K562 (cell line): ENCODE measurements around the gene SLC26A2. TPM values are rescaled to one million over a fixed set of nuclear protein-coding genes. Genes with fewer than 3 reads are reported as not detected.

Experiments
- ATAC-seq: fragments of 200-7000 bp; cut with Tn5 transposase; 3 replicates; pipeline ENCODE4 v1.9.1; 2020; ENCODE audit warnings: moderate library complexity
- Bru-seq: library from RNA; stranded (reverse); fragments of 400-500 nt; gene quantifications from one replicate; lab custom pipeline; 2021; lab: Mats Ljungman, UMichigan
- BruChase-seq, 2 experiments: library from RNA; stranded (reverse); fragments of 400-500 nt; gene quantifications; one replicate each; lab custom pipeline; 2021; lab: Mats Ljungman, UMichigan
- BruUV-seq: library from RNA; stranded (reverse); fragments of 400-500 nt; replicated peaks from 2 replicates; lab custom pipeline; 2021; lab: Mats Ljungman, UMichigan
- CTCF ChIA-PET: fragments of 300-600 bp; formaldehyde crosslinking; extraction: SDS; loops from one replicate; lab custom pipeline; 2021; ENCODE audit warnings: low intra/inter-chr PET ratio; lab: Yijun Ruan, JAX
- POLR2A ChIA-PET: fragments of 300-600, 350-650 bp; sonication (Branson Sonifier 250); formaldehyde crosslinking; extraction: SDS; loops from one replicate; lab custom pipeline; 2021; ENCODE audit warnings: antibody characterized with exemption, inconsistent platforms; lab: Yijun Ruan, JAX
- DNase-seq, 4 experiments: peaks; one replicate each; pipeline versions ENCODE4 v3.0.0 to v3.0.0-alpha.2; 2011 to 2018; ENCODE audit warnings: low spot score in 3 of 4, mixed read lengths in 3 of 4; ENCODE audit errors: extremely low read depth in 1 of 4
- FAIRE-seq: peaks from 2 replicates; lab custom pipeline; 2011; peaks lifted over from hg19 to GRCh38; lab: Jason Lieb, UNC
- H2AFZ ChIP-seq: 2 replicates; pipeline ENCODE4 v1.6.0; 2011; ENCODE audit warnings: low read depth, low read length, control low read depth, inconsistent platforms
- H3K27ac ChIP-seq: fragments of 200-600 bp; 3 replicates; pipeline ENCODE4 v1.8.0; 2011; ENCODE audit warnings: low read depth, mild to moderate bottlenecking, control low read depth, inconsistent platforms, low read length, moderate library complexity, mixed read lengths; ENCODE audit errors: extremely low read depth
- H3K27me3 ChIP-seq, 2 experiments: fragments of 300-600 bp in 1 of 2; 2 replicates in 1 of 2; 3 replicates in 1 of 2; pipeline versions ENCODE4 v1.6.0 to v1.8.0; 2011; ENCODE audit warnings: inconsistent platforms in 2 of 2, low read length in 2 of 2, mild to moderate bottlenecking in 1 of 2, mixed read lengths in 1 of 2, moderate library complexity in 1 of 2; ENCODE audit not compliant: control insufficient read depth in 2 of 2, insufficient read depth in 2 of 2
- H3K36me3 ChIP-seq: fragments of 300-600 bp; 3 replicates; pipeline ENCODE4 v1.8.0; 2011; ENCODE audit warnings: mild to moderate bottlenecking, low read length, inconsistent platforms; ENCODE audit not compliant: control insufficient read depth, insufficient read depth
- H3K4me1 ChIP-seq, 2 experiments: fragments of 200-600 bp in 1 of 2; replicated peaks in 1 of 2; 2 replicates in 1 of 2; 3 replicates in 1 of 2; pipeline versions ENCODE4 v1.5.1 to v1.8.0; 2011; ENCODE audit warnings: inconsistent platforms in 2 of 2, low read length in 2 of 2, mild to moderate bottlenecking in 1 of 2, mixed read lengths in 1 of 2, moderate library complexity in 1 of 2; ENCODE audit not compliant: control insufficient read depth in 2 of 2, insufficient read depth in 2 of 2
- H3K4me2 ChIP-seq: 2 replicates; pipeline ENCODE4 v1.6.1; 2011; ENCODE audit warnings: low read length, control low read depth, inconsistent platforms, mixed read lengths; ENCODE audit not compliant: insufficient read depth
- H3K4me3 ChIP-seq: fragments of 200-600 bp; sonication (generic), shearing (Covaris generic); 2 replicates; pipeline ENCODE4 v1.5.1; 2016; ENCODE audit warnings: control low read depth, inconsistent platforms
- H3K79me2 ChIP-seq: fragments of 200-600 bp; 3 replicates; pipeline ENCODE4 v1.8.0; 2011; ENCODE audit warnings: low read length, inconsistent platforms; ENCODE audit not compliant: control insufficient read depth, insufficient read depth
- H3K9ac ChIP-seq, 2 experiments: 2 replicates each; pipeline versions ENCODE4 v1.6.0 to v1.6.1; 2011; ENCODE audit warnings: low read depth in 2 of 2, low read length in 2 of 2, control low read depth in 1 of 2, inconsistent platforms in 1 of 2, mild to moderate bottlenecking in 1 of 2, mixed read lengths in 1 of 2; ENCODE audit not compliant: insufficient read depth in 1 of 2
- H3K9me1 ChIP-seq: one replicate; pipeline ENCODE4 v1.6.0; 2011; ENCODE audit warnings: inconsistent platforms, mild to moderate bottlenecking, low read length, moderate library complexity; ENCODE audit not compliant: control insufficient read depth, insufficient read depth
- H3K9me3 ChIP-seq: replicated peaks from 2 replicates; pipeline ENCODE4 v1.5.1; 2011; ENCODE audit warnings: low read depth, low read length, inconsistent platforms; ENCODE audit not compliant: control insufficient read depth, insufficient read depth
- H4K20me1 ChIP-seq: replicated peaks from 2 replicates; pipeline ENCODE4 v1.6.1; 2011; ENCODE audit warnings: low read length, inconsistent platforms, mixed read lengths; ENCODE audit not compliant: control insufficient read depth, insufficient read depth
- ATF6 ChIP-seq: sonication (generic); formaldehyde crosslinking; IDR thresholded peaks from 2 replicates; pipeline ENCODE4 v1.4.0; 2020; ENCODE audit warnings: mild to moderate bottlenecking, missing genetic modification reagents
- CHD2 ChIP-seq: IDR thresholded peaks from 2 replicates; pipeline ENCODE4 v1.6.1; 2011; ENCODE audit warnings: low read depth, low read length
- GMEB1 ChIP-seq: fragments of 250-450 bp; sonication (Bioruptor Pico); IDR thresholded peaks from 2 replicates; pipeline ENCODE4 v1.4.0; 2020; ENCODE audit warnings: mild to moderate bottlenecking
- HES1 ChIP-seq: fragments of 450-650 bp; IDR thresholded peaks from 2 replicates; pipeline ENCODE4 v1.6.1; 2016; ENCODE audit warnings: low read depth, mild to moderate bottlenecking, moderate library complexity
- RCOR1 ChIP-seq, 2 experiments: IDR thresholded peaks; 2 replicates each; pipeline ENCODE4 v1.6.1; 2012; ENCODE audit warnings: low read depth in 2 of 2, low read length in 2 of 2, borderline replicate concordance in 1 of 2, improper control_type of control experiment in 1 of 2
- SMAD4 ChIP-seq: fragments of 250-450 bp; sonication (Bioruptor Pico); conservative IDR thresholded peaks from 2 replicates; pipeline ENCODE4 v1.8.0; 2021; ENCODE audit warnings: inconsistent platforms, mild to moderate bottlenecking, moderate library complexity
- ZFP36 ChIP-seq: fragments of 150-350 bp; IDR thresholded peaks from 2 replicates; pipeline ENCODE4 v1.6.1; 2018; ENCODE audit warnings: low read length, low read depth; ENCODE audit not compliant: partially characterized antibody
- ZNF184 ChIP-seq: sonication (generic); formaldehyde crosslinking; IDR thresholded peaks from 2 replicates; pipeline ENCODE4 v1.5.0; 2020; ENCODE audit warnings: missing genetic modification reagents
- ZNF316 ChIP-seq: fragments of 450-650 bp; IDR thresholded peaks from 2 replicates; pipeline ENCODE4 v1.6.1; 2016
- WGBS: fragments of 100-300 bp; shearing (Covaris generic); methylation state at CpG from one replicate; pipeline ENCODE4 v1.1.6; 2016; ENCODE audit warnings: low coverage, mixed read lengths; ENCODE audit not compliant: insufficient coverage; ENCODE audit errors: missing lambda C conversion rate; 5-methylcytosine and 5-hydroxymethylcytosine counted together
- in situ Hi-C: fragments of 300-500 bp; cut with MboI; formaldehyde crosslinking; loops from 4 replicates; pipeline ENCODE4 v1.15.0; 2018; ENCODE audit warnings: inconsistent platforms, mixed read lengths
- intact Hi-C: fragments of 100-400 bp; cut with micrococcal nuclease; formaldehyde crosslinking; loops from 2 replicates; pipeline ENCODE4 v1.14.2; 2022
- long read RNA-seq, 3 experiments: library from polyadenylated mRNA in 2 of 3; library from RNA in 1 of 3; unstranded in 2 of 3; stranded (forward) in 1 of 3; transcript quantifications; one replicate each; pipeline ENCODE4 v2.0.0, GENCODE V29; 2019 to 2022
- polyA minus RNA-seq, 3 experiments: library from RNA; depleted of rRNA, polyadenylated mRNA; stranded (reverse); fragments of >200 nt; gene quantifications; 2 replicates each; pipeline ENCODE4 v1.2.3, GENCODE V29; 2011
- polyA plus RNA-seq, 8 experiments: library from polyadenylated mRNA; depleted of rRNA in 4 of 8; stranded (reverse) in 5 of 8; unstranded in 3 of 8; fragments of >200 nt; fragmentation: Nextera tagmentation in 2 of 8; fragmentation: Illumina TruSeq in 1 of 8; extraction: Ambion mirVana in 2 of 8; extraction: Trizol in 1 of 8; gene quantifications; 2 replicates each; pipeline versions ENCODE4 v1.2.1 to v1.2.3, GENCODE V29; 2011 to 2014; ENCODE audit warnings: inconsistent platforms in 1 of 8, missing spikeins in 1 of 8
- total RNA-seq, 7 experiments: library from RNA; depleted of rRNA in 6 of 7; stranded (reverse); fragments of >200 nt in 6 of 7; fragmentation: Illumina TruSeq in 2 of 7; extraction: Trizol in 2 of 7; gene quantifications; 2 replicates each; pipeline versions ENCODE4 v1.2.1 to v1.2.3, GENCODE V29; 2011 to 2021; ENCODE audit warnings: low replicate concordance in 1 of 7

SLC26A2 gene
- 6.6 and 7.6 TPM in 2 replicates for total RNA-seq (2011; cell fraction: chromatin; rRNA removed; ENCODE audit: low replicate concordance)
- 4.6 and 5.3 TPM in 2 replicates for total RNA-seq (2011; cell fraction: nucleolus; rRNA removed)
- total RNA-seq (2011; cell fraction: nucleoplasm; rRNA removed), result 6.6 and 9.2 TPM in 2 replicates
- total RNA-seq (2014; rRNA removed) (3.1 and 3.6 TPM in 2 replicates), total RNA-seq (2014; rRNA removed; fragmentation: Illumina TruSeq; extraction: Trizol) (4.3 and 5.6 TPM in 2 replicates), total RNA-seq (2015; rRNA removed; fragmentation: Illumina TruSeq; extraction: Trizol) (5.8 and 6.3 TPM in 2 replicates), total RNA-seq (2021) (4.1 and 4.9 TPM in 2 replicates), polyA plus RNA-seq (2011; rRNA removed) (4.7 and 4.9 TPM in 2 replicates), polyA plus RNA-seq (2014; fragmentation: Illumina TruSeq; extraction: Trizol) (3.3 and 3.5 TPM in 2 replicates), polyA plus RNA-seq (2014; fragmentation: Nextera tagmentation; extraction: Ambion mirVana) (1 to 10 TPM; 1.1 to 2.0 TPM), polyA plus RNA-seq (2014; rRNA removed) (2.6 TPM in 2 replicates), polyA minus RNA-seq (2011; rRNA and poly(A)+ RNA removed) (13.8 and 13.9 TPM in 2 replicates), Bru-seq, nascent RNA (percentile 57 among the genes with signal in this experiment), BruChase-seq, experiment 1, labeled RNA remaining after a 2-hour chase (percentile 57 among the genes with signal in this experiment), BruChase-seq, experiment 2, labeled RNA remaining after a 6-hour chase (percentile 61 among the genes with signal in this experiment)
- polyA plus RNA-seq (2011; cell fraction: cytosol; rRNA removed), result 1.2 and 3.2 TPM in 2 replicates
- polyA plus RNA-seq (2011; cell fraction: nucleus; rRNA removed), result 1.7 and 3.6 TPM in 2 replicates
- 2.9 and 4.4 TPM in 2 replicates for polyA plus RNA-seq (2012)
- polyA minus RNA-seq (2011; cell fraction: cytosol; rRNA and poly(A)+ RNA removed), result 4.2 and 6.2 TPM in 2 replicates
- 1.9 and 4.0 TPM in 2 replicates for polyA minus RNA-seq (2011; cell fraction: nucleus; rRNA and poly(A)+ RNA removed)
- long read RNA-seq, experiment 1, full-length matches to known transcripts, result 3 of 10 reads
- long read RNA-seq, experiment 1, partial matches to known transcripts, result 1 of 10 reads
- long read RNA-seq, experiment 1, other reads (novel, unspliced or antisense), result 6 of 10 reads
- long read RNA-seq, experiment 2, partial matches to known transcripts, result 0 of 2 reads
- long read RNA-seq, experiment 2, other reads (novel, unspliced or antisense), result 2 of 2 reads
- long read RNA-seq, experiment 3, full-length matches to known transcripts, result 2 of 2 reads
- long read RNA-seq, experiment 3, partial matches to known transcripts, result 0 of 2 reads
- long read RNA-seq, experiment 3, other reads (novel, unspliced or antisense), result 0 of 2 reads

- H3K4me1 ChIP-seq, result peaks cover 14 to 21% of the 10 kb centered on the region in 2 experiments; a peak in 4 of 5 replicates
- intact Hi-C loops (loop anchor here (5.0 kb wide), 1 partner anchor 108 kb away; no protein-coding TSS in a partner anchor), in situ Hi-C loops (loop anchor here (10.0 kb wide), 1 partner anchor 106 kb away; no protein-coding TSS in a partner anchor)
- POLR2A ChIA-PET, result interaction anchor here (0.6 to 2.4 kb wide), 22 partner anchors 9 to 379 kb away, joined by 3 to 10 read pairs (median 3); no protein-coding TSS in a partner anchor
- FAIRE-seq, result peak; percentile 94
- ATAC-seq, result peak; percentile 99
- H3K9ac ChIP-seq, result peak within 1 kb of the TSS; percentile 70 to 91
- CTCF ChIA-PET, result interaction anchor here (0.6 to 5.1 kb wide), 4 partner anchors 59 to 323 kb away, joined by 3 to 59 read pairs (median 4); no protein-coding TSS in a partner anchor
- no peaks in the 10 kb centered on the region for H3K9me3 ChIP-seq
- no peaks in the 10 kb centered on the region for H3K27me3 ChIP-seq
- 0 out of 3 replicates have a peak, but pooled peaks cover 4% of the 10 kb centered on the region for H3K79me2 ChIP-seq
- under 1% methylated on average over 71 of the region's 84 CpGs for WGBS
- peak; percentile 97 to 98 (median 98) for DNase-seq
- H3K36me3 ChIP-seq, result no peaks in the 10 kb centered on the region
- H3K9me1 ChIP-seq, result no peaks in the 10 kb centered on the region
- H3K4me3 ChIP-seq, result peak within 1 kb of the TSS; percentile 66
- peak within 1 kb of the TSS; percentile 80 for H3K4me2 ChIP-seq
- BruUV-seq, result no TSS peak
- H4K20me1 ChIP-seq, result no peaks in the 10 kb centered on the region
- peak within 1 kb of the TSS; percentile 95 for H2AFZ ChIP-seq
- peak within 1 kb of the TSS; percentile 84 for H3K27ac ChIP-seq
- peak; percentile 55; the same call in 1 of the 2 replicates for TF ChIP-seq ATF6 (CRISPR knock-in tag)
- TF ChIP-seq GMEB1 (CRISPR knock-in tag), result peak; percentile 44; the same call in 1 of the 2 replicates
- TF ChIP-seq ZNF184, result no peak
- TF ChIP-seq ZNF316, result no peak
- peak; percentile 47 for TF ChIP-seq SMAD4
- TF ChIP-seq RCOR1 (IDR thresholded peaks at IDR 0.05; ENCODE audit: borderline replicate concordance in 1 of 2, low read depth in 2 of 2, low read length in 2 of 2), result peak in 1 of 2 experiments; percentile 63; a peak in 1 of 4 replicates
- peak; percentile 89 for TF ChIP-seq CHD2
- TF ChIP-seq HES1, result no peak
- peak; percentile 8 for TF ChIP-seq ZFP36
Measured at GRCh38 chr5:149960272-149961185, at the start of gene SLC26A2. TSS of gene SLC26A2 (plus strand) at chr5:149960758. CDS start at chr5:149977653, 16,895 bp downstream.
